GM20000 (cell line): ENCODE results near the gene AHRR.
"Not testable (repeated sequence)": the region's sequence is repeated elsewhere in the genome, so short reads cannot be mapped to it uniquely, and the experiment has no call there.

Experiments used
- DNase-seq: peaks from one replicate; pipeline ENCODE4 v3.0.0; 2012; ENCODE audit warnings: low spot score
- TF ChIP-seq, protein P1 (sequence below): IDR thresholded peaks from 2 replicates; pipeline ENCODE4 v1.5.1; 2012; ENCODE audit warnings: mild to moderate bottlenecking, control low read depth; ENCODE audit errors: extremely low read depth, missing control alignments

Gene AHRR

GRCh38 chr5:485113-485945 is 163.8 kb downstream of the AHRR start:
- TF ChIP-seq, protein P1, sequence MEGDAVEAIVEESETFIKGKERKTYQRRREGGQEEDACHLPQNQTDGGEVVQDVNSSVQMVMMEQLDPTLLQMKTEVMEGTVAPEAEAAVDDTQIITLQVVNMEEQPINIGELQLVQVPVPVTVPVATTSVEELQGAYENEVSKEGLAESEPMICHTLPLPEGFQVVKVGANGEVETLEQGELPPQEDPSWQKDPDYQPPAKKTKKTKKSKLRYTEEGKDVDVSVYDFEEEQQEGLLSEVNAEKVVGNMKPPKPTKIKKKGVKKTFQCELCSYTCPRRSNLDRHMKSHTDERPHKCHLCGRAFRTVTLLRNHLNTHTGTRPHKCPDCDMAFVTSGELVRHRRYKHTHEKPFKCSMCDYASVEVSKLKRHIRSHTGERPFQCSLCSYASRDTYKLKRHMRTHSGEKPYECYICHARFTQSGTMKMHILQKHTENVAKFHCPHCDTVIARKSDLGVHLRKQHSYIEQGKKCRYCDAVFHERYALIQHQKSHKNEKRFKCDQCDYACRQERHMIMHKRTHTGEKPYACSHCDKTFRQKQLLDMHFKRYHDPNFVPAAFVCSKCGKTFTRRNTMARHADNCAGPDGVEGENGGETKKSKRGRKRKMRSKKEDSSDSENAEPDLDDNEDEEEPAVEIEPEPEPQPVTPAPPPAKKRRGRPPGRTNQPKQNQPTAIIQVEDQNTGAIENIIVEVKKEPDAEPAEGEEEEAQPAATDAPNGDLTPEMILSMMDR, result no peak
- no peak for DNase-seq

GRCh38 chr5:485946-486491 is 164.5 kb downstream of the AHRR start:
- TF ChIP-seq, protein P1, result no peak
- DNase-seq, result no peak

- not testable (repeated sequence) for DNase-seq
Measured at GRCh38 chr5:486597-486996, 165.1 kb downstream of the AHRR start.
